Mesenchymal stem cell (in vitro differentiated cells and primary cell): ENCODE data around the gene LAMA5.

ENCODE experiments used
- DNase-seq: peaks from one replicate; pipeline ENCODE4 v3.0.0-alpha.2; 2013
- H2AFZ ChIP-seq: one replicate; pipeline ENCODE4 v1.6.1; 2013; ENCODE audit warnings: low read depth, mild to moderate bottlenecking, control low read depth, inconsistent platforms, low read length, moderate library complexity
- H2AK5ac ChIP-seq: 2 replicates; pipeline ENCODE4 v1.6.1; 2013; ENCODE audit warnings: low read length, moderate library complexity, mild to moderate bottlenecking, inconsistent platforms; ENCODE audit not compliant: severe bottlenecking
- H2BK120ac ChIP-seq: one replicate; pipeline ENCODE4 v1.6.1; 2013; ENCODE audit warnings: low read depth, mild to moderate bottlenecking, inconsistent platforms, low read length, moderate library complexity
- H2BK12ac ChIP-seq, 2 experiments: one replicate each; pipeline ENCODE4 v1.6.1; 2013; ENCODE audit warnings: inconsistent platforms in 2 of 2, low read length in 2 of 2, mild to moderate bottlenecking in 2 of 2, moderate library complexity in 2 of 2, control low read depth in 1 of 2
- H2BK15ac ChIP-seq: one replicate; pipeline ENCODE4 v1.6.1; 2013; ENCODE audit warnings: mild to moderate bottlenecking, low read depth, inconsistent platforms; ENCODE audit not compliant: poor library complexity, severe bottlenecking
- H2BK5ac ChIP-seq: 2 replicates; pipeline ENCODE4 v1.6.1; 2013; ENCODE audit warnings: low read depth, mild to moderate bottlenecking, low read length, control low read depth, inconsistent platforms; ENCODE audit not compliant: poor library complexity, severe bottlenecking
- H3K14ac ChIP-seq, 2 experiments: one replicate each; pipeline ENCODE4 v1.6.1; 2013; ENCODE audit warnings: inconsistent platforms in 2 of 2, low read length in 2 of 2, control low read depth in 1 of 2, mild to moderate bottlenecking in 1 of 2, moderate library complexity in 1 of 2
- H3K18ac ChIP-seq, 2 experiments: one replicate each; pipeline ENCODE4 v1.6.1; 2013; ENCODE audit warnings: inconsistent platforms in 2 of 2, low read length in 2 of 2, control low read depth in 1 of 2, low read depth in 1 of 2, mild to moderate bottlenecking in 1 of 2
- H3K23ac ChIP-seq, 2 experiments: one replicate each; pipeline ENCODE4 v1.6.1; 2013; ENCODE audit warnings: inconsistent platforms in 2 of 2, low read length in 2 of 2, mild to moderate bottlenecking in 2 of 2, moderate library complexity in 2 of 2, control low read depth in 1 of 2
- H3K27ac ChIP-seq: 2 replicates; pipeline ENCODE4 v1.5.1; 2013; ENCODE audit warnings: mild to moderate bottlenecking, moderate library complexity, low read length, control low read depth, inconsistent platforms; ENCODE audit not compliant: poor library complexity, severe bottlenecking
- H3K27me3 ChIP-seq, 2 experiments: 2 replicates each; pipeline versions ENCODE4 v1.6.1 to v1.7.0; 2013; ENCODE audit warnings: low read length in 2 of 2, mild to moderate bottlenecking in 2 of 2, moderate library complexity in 2 of 2, control low read depth in 1 of 2, inconsistent platforms in 1 of 2; ENCODE audit not compliant: control insufficient read depth in 1 of 2, insufficient read depth in 1 of 2
- H3K36me3 ChIP-seq, 2 experiments: 2 replicates each; pipeline versions ENCODE4 v1.6.1 to v1.7.0; 2013; ENCODE audit warnings: low read length in 2 of 2, control low read depth in 1 of 2, inconsistent platforms in 1 of 2, low read depth in 1 of 2, mild to moderate bottlenecking in 1 of 2; ENCODE audit not compliant: insufficient read depth in 2 of 2, control insufficient read depth in 1 of 2
- H3K4ac ChIP-seq, 2 experiments: one replicate each; pipeline ENCODE4 v1.6.1; 2013; ENCODE audit warnings: inconsistent platforms in 2 of 2, low read length in 2 of 2, mild to moderate bottlenecking in 2 of 2, moderate library complexity in 2 of 2, control low read depth in 1 of 2, low read depth in 1 of 2
- H3K4me1 ChIP-seq: 2 replicates; pipeline ENCODE4 v1.6.1; 2013; ENCODE audit warnings: low read depth, low read length, control low read depth; ENCODE audit not compliant: control insufficient read depth, insufficient read depth
- H3K4me2 ChIP-seq: 2 replicates; pipeline ENCODE4 v1.6.1; 2013; ENCODE audit warnings: low read length, mild to moderate bottlenecking, inconsistent platforms; ENCODE audit not compliant: poor library complexity, severe bottlenecking
- H3K4me3 ChIP-seq, 2 experiments: 2 replicates each; pipeline versions ENCODE4 v1.5.1 to v1.7.0; 2013; ENCODE audit warnings: low read length in 2 of 2, mild to moderate bottlenecking in 2 of 2, control low read depth in 1 of 2, low read depth in 1 of 2; ENCODE audit not compliant: insufficient read depth in 1 of 2
- H3K79me1 ChIP-seq: replicated peaks from 2 replicates; pipeline ENCODE4 v1.6.1; 2013; ENCODE audit warnings: mild to moderate bottlenecking, control low read depth, low read length, inconsistent platforms; ENCODE audit not compliant: poor library complexity, severe bottlenecking
- H3K9ac ChIP-seq: 2 replicates; pipeline ENCODE4 v1.7.0; 2013; ENCODE audit warnings: mild to moderate bottlenecking, low read length, moderate library complexity
- H3K9me3 ChIP-seq: 2 replicates; pipeline ENCODE4 v1.7.0; 2013; ENCODE audit warnings: mild to moderate bottlenecking, low read length; ENCODE audit not compliant: control insufficient read depth
- H4K8ac ChIP-seq: one replicate; pipeline ENCODE4 v1.6.1; 2013; ENCODE audit warnings: inconsistent platforms, mild to moderate bottlenecking, low read length, moderate library complexity
- H4K91ac ChIP-seq: one replicate; pipeline ENCODE4 v1.6.1; 2013; ENCODE audit warnings: mild to moderate bottlenecking, low read length, inconsistent platforms
- WGBS: methylation state at CpG from one replicate; pipeline ENCODE4 v1.1.7; 2013; ENCODE audit warnings: mixed read lengths; 5-methylcytosine and 5-hydroxymethylcytosine counted together

Gene LAMA5

DNA sequence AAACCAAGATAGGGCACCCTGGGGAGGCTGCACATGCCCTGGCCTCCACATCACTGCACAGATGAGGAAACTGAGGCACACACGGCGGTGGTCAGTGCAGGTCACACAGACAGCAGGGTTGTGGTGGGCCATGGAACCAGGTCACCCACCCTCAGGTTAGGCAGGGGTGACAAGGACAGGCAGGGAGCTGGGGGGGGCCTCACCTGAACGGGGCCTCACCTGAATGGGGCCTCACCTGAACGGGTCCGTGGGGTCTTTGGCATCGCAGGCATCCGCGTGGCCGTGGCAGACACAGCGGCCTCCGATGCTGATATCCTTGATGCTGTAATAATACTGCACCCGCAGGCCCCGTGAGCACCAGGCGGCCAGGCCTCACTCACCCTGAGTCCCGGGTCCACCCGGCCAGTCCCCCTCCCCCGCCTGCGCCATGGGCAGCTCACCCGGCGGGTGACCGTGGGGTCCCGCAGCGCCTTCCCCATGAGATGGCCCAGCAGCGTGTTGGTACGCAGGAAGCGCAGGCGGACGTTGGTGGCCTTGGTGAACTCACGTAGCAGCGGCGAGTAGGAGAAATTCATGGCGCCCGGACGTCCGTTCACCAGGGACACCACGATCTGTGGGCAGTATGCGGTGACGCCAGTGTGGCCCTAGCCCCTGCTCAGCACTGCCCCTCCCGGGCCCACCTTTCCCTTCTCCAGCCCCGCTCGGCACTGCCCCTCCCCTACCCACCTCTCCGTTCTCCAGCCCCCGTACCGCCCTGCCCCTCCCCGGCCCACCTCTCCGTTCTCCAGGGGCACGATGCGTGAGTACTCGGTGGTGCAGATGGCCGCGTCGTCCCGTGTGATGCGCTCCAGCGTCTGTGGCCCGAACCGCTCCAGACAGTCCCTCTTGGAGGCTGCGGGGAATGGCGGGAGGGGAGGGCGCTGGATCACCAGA, 15.4 kb downstream of the LAMA5 start:
- Histone ChIP-seq H4K8ac (no peak overlapping the region), H2AK5ac (no peak overlapping the region), H2BK12ac (no peak overlapping the region), H3K4me2 (no peak overlapping the region), H3K4ac (no peak overlapping the region), H3K27ac (no peak overlapping the region), H2AFZ (no peak overlapping the region), H3K9ac (no peak overlapping the region), H3K14ac (no peak overlapping the region), H3K27me3 (no peaks in the 10 kb centered on the region), H3K4me1 (peaks cover 62% of the 10 kb centered on the region), H3K36me3 (peaks cover 11 to 83% of the 10 kb centered on the region in 2 experiments), H4K91ac (no peak overlapping the region), H3K18ac (no peak overlapping the region), H2BK120ac (no peak overlapping the region), H3K9me3 (peaks cover 3% of the 10 kb centered on the region), H2BK5ac (no peak overlapping the region), H3K23ac (no peak overlapping the region), H3K79me1 (peaks cover 28% of the 10 kb centered on the region), H3K4me3 (no peak overlapping the region), H2BK15ac (no peak overlapping the region)
- DNase-seq: no peak
- WGBS: 95% methylated on average over 60 of the region's 60 CpGs

DNA sequence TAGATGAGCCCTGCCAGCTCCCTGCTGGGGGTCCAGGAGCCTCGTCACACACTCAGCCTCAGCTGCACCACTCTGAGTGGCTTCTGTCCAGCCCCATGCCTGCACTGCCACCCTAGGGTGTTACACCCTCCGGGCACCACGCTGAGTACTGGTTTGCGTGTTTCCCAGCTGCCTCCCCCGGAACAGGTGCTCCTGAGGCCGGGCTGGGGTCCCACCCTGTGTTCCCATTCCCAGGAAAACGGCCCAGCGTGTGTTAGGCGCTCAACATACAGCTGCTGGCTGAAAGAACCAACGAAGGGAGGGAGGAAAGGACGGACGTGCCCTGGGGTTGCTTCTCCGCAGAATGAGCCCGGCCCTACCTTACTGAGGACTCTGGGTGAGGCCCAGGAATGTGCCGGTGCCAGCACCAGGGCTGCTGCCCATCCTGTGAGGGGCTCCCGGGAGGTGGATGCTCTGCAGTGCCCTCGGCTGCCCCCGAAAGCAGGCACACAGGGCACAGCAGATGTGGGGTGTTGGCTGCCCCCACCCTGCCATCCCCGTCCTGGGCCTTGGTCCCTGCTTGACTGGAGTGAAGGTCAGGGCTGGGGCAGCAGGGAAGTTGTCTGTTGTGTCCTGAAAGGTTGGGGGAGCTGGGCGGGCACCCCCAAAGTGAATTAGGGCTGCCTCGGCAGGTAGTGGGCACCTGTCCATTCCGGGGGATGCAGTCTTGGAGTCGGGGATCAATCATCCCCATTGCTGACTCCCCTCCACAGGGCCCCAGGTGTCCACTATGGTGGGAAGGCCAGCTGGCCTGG, 16.3 kb downstream of the LAMA5 start:
- Histone ChIP-seq H3K27ac (peak overlapping the region; percentile 58), H3K79me1 (peaks cover 34% of the 10 kb centered on the region), H4K91ac (no peak overlapping the region), H3K4ac (no peak overlapping the region), H2BK120ac (no peak overlapping the region), H3K9me3 (peaks cover 3% of the 10 kb centered on the region), H2BK15ac (no peak overlapping the region), H3K9ac (no peak overlapping the region), H2BK5ac (no peak overlapping the region), H2AK5ac (peak overlapping the region; percentile 46), H3K4me2 (no peak overlapping the region), H2AFZ (no peak overlapping the region), H3K18ac (no peak overlapping the region), H3K4me1 (peaks cover 56% of the 10 kb centered on the region), H4K8ac (no peak overlapping the region), H3K36me3 (peaks cover 17 to 83% of the 10 kb centered on the region in 2 experiments), H2BK12ac (no peak overlapping the region), H3K23ac (no peak overlapping the region), H3K4me3 (no peak overlapping the region), H3K27me3 (no peaks in the 10 kb centered on the region), H3K14ac (no peak overlapping the region)
- WGBS: 90% methylated on average over 23 of the region's 23 CpGs
- DNase-seq: no peak

DNA sequence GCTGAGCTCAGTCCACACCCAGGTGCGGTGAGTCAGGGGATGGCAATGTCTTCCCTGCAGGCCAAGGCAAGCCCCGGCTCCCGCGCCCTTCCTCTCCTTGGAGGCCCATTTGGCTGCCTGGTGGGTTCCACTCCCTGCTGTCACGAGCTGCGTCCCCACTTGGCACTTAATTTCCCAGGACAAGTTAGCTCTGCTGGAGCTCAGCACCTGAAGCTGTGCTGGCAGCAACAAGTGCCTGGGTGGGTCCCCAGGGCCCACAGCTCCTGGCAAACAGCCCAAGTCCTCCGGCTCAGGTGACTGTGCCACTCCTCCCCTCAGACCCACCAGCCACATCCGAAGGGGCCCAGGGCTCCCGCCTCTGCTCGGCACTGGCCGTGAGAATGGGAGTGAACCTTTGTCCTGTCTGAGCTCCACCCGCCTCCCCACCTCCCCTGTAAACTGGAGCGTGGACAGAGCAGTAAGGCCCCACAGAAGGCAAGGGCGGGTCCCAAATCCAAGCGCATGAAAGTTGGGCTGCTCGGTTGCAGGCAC, 16.9 kb downstream of the LAMA5 start:
- WGBS: 87% methylated on average over 16 of the region's 16 CpGs
- Histone ChIP-seq H2BK5ac (no peak overlapping the region), H3K36me3 (peaks cover 17 to 88% of the 10 kb centered on the region in 2 experiments), H2AFZ (no peak overlapping the region), H3K79me1 (peaks cover 36% of the 10 kb centered on the region), H3K4ac (no peak overlapping the region), H3K14ac (no peak overlapping the region), H3K4me1 (peaks cover 51% of the 10 kb centered on the region), H2BK15ac (no peak overlapping the region), H2BK12ac (no peak overlapping the region), H3K23ac (no peak overlapping the region), H2AK5ac (peak overlapping the region; percentile 46), H2BK120ac (no peak overlapping the region), H4K91ac (no peak overlapping the region), H3K4me3 (no peak overlapping the region), H3K9ac (no peak overlapping the region), H4K8ac (no peak overlapping the region), H3K4me2 (no peak overlapping the region), H3K27me3 (no peaks in the 10 kb centered on the region), H3K18ac (no peak overlapping the region), H3K27ac (peak overlapping the region; percentile 58), H3K9me3 (peaks cover 3% of the 10 kb centered on the region)
- no peak for DNase-seq
